CD1c-positive myeloid dendritic cell (primary cell): ENCODE measurements around the gene DHRS11.

Experiments
- DNase-seq: peaks from one replicate; pipeline ENCODE4 v3.0.0-alpha.2; 2016; ENCODE audit errors: extremely low spot score

The DHRS11 gene

GRCh38 chr17:36591434-36592315 is at the start of gene DHRS11:
Gene DHRS11 (plus strand): TSS chr17:36591879. CDS start chr17:36592010, 131 bp downstream.
- DNase-seq, result peak; percentile 87

- no peak for DNase-seq
Observed at GRCh38 chr17:36542755-36543154, 48.9 kb upstream of the DHRS11 start.

GRCh38 chr17:36544044-36544306 is 47.7 kb upstream of the DHRS11 start:
- DNase-seq, result no peak

DNA sequence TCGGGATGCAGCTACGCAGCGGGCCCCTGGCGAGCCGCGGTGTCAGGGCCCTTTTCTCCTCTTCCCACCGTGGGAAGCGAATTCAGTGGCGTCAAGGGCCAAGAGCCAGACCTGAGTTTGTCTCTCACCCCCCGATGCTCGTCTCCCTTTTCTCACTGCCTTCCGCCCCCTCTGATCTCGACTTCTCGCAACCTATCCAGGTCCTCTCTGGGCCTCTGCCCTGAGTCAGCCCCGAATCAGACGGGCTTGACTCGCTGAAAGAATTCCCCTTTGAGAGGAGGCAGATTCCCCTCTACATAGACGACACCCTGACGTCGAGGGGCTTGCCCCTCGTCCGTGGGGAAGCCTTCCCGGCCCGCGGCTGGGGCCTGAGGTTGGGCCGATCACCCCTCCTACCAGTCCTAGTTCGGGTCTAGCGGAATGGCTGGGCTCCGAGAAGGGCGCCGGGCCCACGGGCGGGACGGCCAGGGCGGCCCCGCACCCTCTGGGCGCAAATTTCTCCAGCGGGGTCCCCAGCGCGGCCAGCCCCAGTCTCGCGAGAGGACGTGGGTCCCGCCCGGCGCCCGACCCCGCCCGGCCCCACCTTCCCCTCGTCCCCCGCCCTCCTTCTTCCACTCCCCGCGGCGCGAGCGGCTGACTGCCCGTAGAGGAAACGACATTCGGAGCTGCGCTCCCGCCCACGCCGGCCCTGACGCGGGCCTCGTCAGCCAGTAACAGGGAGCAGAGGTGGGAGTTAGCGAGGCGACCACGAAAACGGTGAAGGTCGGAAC is 47.2 kb upstream of the DHRS11 start, which contains the start of gene GGNBP2:
GGNBP2 (plus strand) TSS at position 613 of the 770 bp plus-strand sequence. CDS start 806 bp downstream, outside the sequence.
- peak; percentile 96 for DNase-seq

DNA sequence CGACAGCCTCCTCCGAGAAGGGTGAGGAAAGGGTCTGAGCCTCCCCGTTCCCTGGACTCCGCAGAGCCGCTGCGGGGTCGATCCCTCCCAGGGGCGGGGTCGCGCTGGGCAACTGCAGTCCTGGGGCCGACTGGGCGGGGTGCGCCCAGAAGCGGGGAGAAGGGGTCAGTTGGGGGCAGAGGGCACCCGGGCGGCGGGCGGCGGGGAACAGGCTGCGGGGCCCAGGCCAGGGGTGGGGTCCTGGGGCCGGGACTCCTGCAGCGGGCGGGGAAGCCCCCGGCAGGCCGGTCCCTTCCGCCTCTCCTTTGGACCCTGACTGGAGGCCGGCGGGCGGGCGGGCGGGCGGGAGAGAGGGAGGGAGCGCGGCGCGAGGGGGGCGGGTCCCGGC is 46.6 kb upstream of the DHRS11 start:
- no peak for DNase-seq

DNA sequence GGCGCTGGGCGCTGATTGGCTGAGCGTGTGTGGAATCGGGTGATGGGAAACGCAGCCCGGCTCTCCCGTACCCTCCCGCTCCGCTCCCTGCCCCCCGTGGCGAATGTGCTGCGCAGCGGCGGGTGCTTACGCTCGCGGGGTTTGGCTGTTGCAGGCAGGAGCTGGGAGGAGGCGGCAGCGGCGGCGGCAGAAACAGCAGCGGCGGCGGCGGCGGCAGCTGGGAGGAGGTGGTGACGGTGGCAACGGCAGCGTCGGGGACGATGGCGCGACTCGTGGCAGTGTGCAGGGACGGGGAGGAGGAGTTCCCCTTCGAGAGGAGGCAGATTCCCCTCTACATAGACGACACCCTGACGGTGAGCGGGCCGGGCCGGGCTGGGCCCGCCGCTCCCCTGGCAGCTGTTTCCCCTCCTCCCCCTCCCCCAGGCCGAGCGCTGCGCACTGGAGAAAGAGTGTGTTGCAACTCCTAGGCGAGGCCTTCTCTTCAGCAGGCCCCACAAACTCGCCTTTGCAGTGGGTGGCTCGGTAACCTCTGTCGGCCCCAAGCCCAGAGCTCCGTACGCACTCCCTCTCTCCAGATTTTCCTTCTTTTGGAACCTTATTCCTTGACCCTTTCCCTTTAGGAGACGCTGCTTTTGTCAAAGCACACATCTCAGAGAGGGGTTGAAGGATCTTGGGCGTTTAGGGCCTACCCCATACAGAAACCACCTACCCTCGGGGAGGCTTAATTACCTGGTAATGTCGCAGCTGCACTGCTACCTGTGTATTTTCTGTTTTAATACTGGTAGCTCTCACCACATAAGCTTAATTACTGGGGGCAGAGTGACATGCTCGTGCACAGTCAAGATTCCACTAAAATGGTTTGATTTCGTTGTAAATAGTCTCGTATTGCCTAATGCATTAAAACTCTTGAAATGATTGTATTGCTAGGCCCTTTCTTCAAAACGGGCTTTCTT is 45.9 kb upstream of the DHRS11 start:
- DNase-seq, result peak; percentile 97

DNA sequence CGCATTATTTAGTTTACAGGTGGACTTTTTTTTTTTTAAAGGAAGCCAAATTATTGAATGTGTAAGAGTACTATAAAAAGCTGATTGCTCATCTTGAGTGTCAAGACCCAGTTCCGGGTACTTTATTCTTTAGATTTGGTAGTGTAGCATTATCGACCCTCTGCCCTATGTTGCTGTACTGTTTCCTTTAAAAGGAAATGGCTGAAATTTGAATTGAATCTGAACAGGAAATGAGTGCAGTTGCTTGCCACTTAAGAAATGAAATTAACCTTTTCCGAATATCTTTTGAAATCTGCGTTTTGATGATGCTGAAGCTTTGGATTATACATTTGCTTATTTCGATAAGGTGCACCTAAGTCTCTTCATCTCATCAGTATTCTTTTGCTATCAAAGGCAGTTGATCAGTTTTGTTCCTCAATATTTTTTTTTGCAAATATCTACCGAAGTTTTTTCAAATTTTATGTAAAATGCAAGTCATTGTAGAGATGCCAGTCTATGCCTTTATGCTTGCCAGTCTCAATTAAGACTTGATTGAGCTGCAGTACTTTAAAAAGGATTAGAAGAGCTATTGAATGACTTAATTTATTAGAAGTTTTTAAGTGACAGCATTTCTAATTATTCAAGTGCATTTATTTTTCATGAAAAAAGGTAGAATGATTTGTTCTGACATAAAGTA is 45.1 kb upstream of the DHRS11 start:
- DNase-seq, result no peak

- no peak for DNase-seq
Observed at GRCh38 chr17:36547776-36548175, 43.9 kb upstream of the DHRS11 start.

DNA sequence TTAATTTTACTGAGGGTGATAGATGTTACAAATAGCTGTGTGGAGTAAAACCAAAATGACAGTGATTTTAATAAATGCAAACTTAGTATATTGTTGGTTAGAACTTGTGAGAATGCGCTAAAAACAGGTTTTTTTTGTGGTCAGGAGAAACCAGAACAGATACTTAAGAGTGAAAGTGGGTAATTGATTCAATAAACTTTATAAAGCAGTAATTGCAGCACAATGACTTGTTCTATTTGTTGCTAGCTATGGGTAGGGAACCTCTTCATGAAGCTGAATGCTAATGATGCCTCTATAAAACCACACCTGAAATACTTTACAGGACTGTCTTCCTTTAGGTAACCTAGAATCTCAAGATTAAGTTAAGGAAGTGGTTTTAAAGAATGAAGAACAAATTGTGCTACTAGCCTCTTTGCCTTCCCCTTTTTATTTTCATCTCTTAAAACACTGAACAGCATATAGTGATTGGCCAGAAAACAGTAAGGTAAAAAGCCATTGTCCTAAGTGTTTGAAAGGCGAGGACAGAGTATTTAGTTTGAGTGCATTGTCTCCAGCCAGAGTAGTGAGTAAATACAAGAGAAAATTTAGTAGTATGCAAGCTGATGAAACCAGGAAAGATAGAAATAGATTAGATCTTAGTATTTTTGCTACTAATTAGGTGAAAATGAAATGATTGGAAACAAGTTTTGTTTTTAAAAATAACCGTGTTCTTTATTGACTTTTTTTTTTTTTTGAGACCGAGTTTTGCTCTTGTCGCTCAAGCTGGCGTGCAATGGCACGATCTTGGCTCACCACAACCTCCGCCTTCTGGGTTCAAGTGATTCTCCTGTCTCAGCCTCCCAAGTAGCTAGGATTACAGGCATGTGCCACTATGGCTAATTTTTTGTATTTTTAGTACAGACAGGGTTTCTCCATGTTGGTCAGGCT is 40.9 kb upstream of the DHRS11 start:
- DNase-seq, result peak; percentile 37

- DNase-seq, result no peak
Observed at GRCh38 chr17:36553459-36553858, 38.2 kb upstream of the DHRS11 start.

DNA sequence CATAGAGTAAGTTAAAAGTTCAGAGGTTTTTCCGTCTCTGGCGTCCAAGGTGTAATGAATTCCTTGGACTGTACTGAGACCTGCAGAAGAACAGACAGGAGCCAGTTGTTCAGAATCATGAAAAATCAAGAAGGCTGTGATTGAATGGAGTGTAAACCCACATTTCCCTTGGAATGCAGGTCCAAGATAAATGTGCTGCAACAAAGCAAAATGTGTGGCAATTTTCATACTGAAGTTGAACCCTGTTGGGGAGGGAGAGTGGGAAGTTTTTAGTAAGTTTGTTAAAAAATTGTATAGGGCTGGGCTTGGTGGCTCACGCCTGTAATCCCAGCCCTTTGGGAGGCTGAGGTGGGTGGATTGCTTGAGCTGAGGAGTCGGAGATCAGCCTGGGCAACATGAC is 25.6 kb upstream of the DHRS11 start:
- no peak for DNase-seq

DNA sequence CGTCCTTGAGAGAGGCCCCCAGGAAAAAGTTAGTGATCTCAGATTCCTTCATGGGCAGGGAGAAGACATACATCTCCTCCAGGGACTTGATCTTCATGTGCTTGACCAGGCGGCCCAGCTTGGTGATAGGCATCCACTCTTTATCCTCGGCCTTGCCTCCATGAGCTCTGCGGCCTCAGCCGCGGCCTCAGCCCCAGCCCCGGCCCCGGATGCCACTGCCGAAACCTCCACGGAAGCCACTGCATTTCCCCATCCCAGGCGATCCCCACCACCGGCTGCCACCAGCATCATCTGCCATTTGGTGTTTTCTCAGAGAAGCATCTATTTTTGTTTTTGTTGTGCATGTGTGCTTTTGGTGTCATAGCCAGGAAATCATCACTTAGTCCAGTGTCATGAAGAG is 16.7 kb upstream of the DHRS11 start:
- DNase-seq, result no peak

- DNase-seq, result no peak
Observed at GRCh38 chr17:36576793-36577192, 14.9 kb upstream of the DHRS11 start.

DNA sequence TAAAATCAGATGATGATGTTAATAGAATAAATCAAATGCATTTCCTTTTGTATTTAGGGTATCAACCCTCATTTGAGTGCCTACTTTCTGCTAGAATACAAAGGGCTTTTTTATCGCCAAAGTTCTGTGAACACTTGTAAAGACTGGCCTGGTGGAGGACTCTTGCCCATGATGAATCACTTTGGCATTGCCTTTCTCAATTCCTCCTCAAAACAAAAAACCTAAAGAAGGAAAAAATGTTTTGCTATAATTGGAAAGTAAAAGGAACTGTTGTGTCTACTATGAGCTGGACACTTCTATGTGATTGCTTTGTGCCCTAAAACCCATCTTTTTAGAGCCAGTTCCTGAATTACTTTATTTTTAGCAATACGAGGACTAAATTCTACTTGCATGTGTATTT is 13.0 kb upstream of the DHRS11 start:
- DNase-seq, result no peak

DNA sequence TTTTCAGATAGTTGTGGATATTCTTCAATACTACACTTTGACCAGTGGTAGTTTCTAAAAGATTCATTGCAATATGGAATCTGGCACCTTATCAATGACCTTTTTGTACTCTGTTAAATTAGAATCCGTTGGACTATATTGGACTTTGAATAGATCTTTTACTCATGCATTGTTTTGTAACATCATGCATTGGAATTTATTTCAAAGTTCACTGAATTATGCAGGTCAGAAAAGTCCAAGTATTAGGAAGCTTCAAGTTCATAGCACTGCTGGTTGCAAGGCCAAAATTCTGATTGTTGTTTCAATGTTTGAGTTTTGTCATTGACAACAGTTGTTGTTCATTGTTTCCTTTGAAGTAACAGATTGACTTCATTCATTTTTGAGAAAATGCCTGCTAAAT is 7.9 kb upstream of the DHRS11 start:
- DNase-seq, result no peak

GRCh38 chr17:36586138-36586537 is 5.5 kb upstream of the DHRS11 start:
- no peak for DNase-seq

DNA sequence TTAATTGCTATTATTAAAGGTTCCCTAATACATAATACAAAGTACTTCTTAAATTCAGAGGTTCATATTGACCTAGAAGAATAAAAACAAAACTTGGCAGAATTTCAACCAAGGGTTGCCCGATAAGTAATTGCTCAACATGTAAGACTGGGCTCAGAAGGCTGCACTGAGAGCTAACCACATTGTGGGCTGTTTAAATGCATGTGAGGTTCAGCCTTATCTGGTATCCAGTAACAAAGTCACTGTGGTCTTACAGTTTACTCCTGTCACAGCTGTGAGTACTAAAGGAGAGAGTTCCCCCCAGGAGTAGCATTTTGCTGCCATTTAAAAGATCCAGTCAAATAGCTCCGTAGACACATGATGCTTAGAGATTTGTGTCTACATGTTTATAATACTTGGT is 1.6 kb upstream of the DHRS11 start:
- DNase-seq, result peak; percentile 20

DNA sequence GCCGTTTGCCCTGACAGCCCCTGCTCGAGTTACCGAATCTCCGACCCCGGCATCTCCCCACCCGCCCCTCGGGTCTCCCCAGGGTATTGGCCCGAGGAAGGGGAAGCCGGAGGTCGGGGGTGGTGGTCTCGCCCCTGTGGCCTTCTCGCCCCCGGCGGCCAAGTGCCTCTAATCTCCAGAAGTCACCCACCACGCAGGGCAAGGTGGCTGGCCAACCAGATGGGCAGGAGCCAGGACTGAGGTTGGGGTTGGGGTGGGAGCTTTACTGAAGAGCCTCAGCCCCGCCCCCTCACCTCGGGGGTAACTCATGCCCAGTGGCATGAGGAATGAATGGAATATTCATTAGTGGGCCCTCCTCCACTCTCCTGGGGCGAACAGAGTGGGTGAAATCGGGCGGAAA is 637 bp downstream of the DHRS11 start:
- peak; percentile 29 for DNase-seq

- DNase-seq, result no peak
Observed at GRCh38 chr17:36592716-36593321, 1.1 kb downstream of the DHRS11 start.
